HG03095 (cell line): Measurements from ENCODE around the gene TAF1C.

Experiments
- ATAC-seq: cut with Tn5 transposase; IDR thresholded peaks from one replicate; pipeline ENCODE4 v1.9.1; 2021; ENCODE audit warnings: moderate library complexity; ENCODE audit not compliant: unreplicated experiment

Gene TAF1C

GRCh38 chr16:84136331-84137125, 50.3 kb downstream of the TAF1C start:
- no peak for ATAC-seq

- no peak for ATAC-seq
These were observed 54.2 kb downstream of the TAF1C start for GRCh38 chr16:84132527-84133285.

- ATAC-seq = no peak
These were observed 55.7 kb downstream of the TAF1C start for GRCh38 chr16:84131117-84131516.
